GM23248 (cell line): ENCODE results near the gene DIPK1B.

ENCODE experiments used
- EZH2 ChIP-seq: fragments of 200-600 bp; sonication (generic); IDR thresholded peaks from 2 replicates; pipeline ENCODE4 v1.6.1; 2018; ENCODE audit warnings: antibody characterized with exemption, mild to moderate bottlenecking; ENCODE audit not compliant: insufficient read depth, poor library complexity, severe bottlenecking
- EZH2phosphoT487 ChIP-seq: fragments of 200-600 bp; sonication (generic); IDR thresholded peaks from 2 replicates; pipeline ENCODE4 v1.6.1; 2018; ENCODE audit warnings: antibody characterized with exemption, moderate library complexity, mild to moderate bottlenecking, low read depth; ENCODE audit not compliant: insufficient read depth

GRCh38 chr9:136720251-136720897, 8.0 kb downstream of the DIPK1B start:
- TF ChIP-seq EZH2phosphoT487 (no peak), EZH2 (no peak)
